Stomach smooth muscle (tissue), 2 donors: Measurements from ENCODE around the gene DIPK1C.
A peak's percentile ranks its signal among the peaks of the same experiment; 100 is the strongest.

Source experiments
- H3K27ac ChIP-seq: one replicate; pipeline ENCODE4 v1.7.0; 2013; ENCODE audit warnings: mild to moderate bottlenecking, low read length, inconsistent platforms
- H3K27me3 ChIP-seq, 2 donors: one replicate each; pipeline ENCODE4 v1.7.0; 2013; ENCODE audit warnings: low read length in 2 of 2; ENCODE audit not compliant: insufficient read depth in 2 of 2, control insufficient read depth in 1 of 2
- H3K36me3 ChIP-seq, 2 donors: one replicate each; pipeline ENCODE4 v1.7.0; 2013; ENCODE audit warnings: low read length in 2 of 2; ENCODE audit not compliant: control insufficient read depth in 2 of 2, insufficient read depth in 2 of 2
- H3K4me1 ChIP-seq: one replicate; pipeline ENCODE4 v1.7.0; 2013; ENCODE audit warnings: low read length; ENCODE audit not compliant: control insufficient read depth, insufficient read depth
- H3K4me3 ChIP-seq, 2 donors: one replicate each; pipeline ENCODE4 v1.7.0; 2013; ENCODE audit warnings: low read length in 2 of 2
- H3K9ac ChIP-seq, 2 donors: one replicate each; pipeline ENCODE4 v1.7.0; 2013; ENCODE audit warnings: low read length in 2 of 2, mild to moderate bottlenecking in 1 of 2
- H3K9me3 ChIP-seq, 2 donors: one replicate each; pipeline ENCODE4 v1.7.0; 2013; ENCODE audit warnings: low read length in 2 of 2; ENCODE audit not compliant: control insufficient read depth in 2 of 2
- donor health status: healthy.
- donor health status: Pancreatic carcinoma.

The DIPK1C gene

DNA sequence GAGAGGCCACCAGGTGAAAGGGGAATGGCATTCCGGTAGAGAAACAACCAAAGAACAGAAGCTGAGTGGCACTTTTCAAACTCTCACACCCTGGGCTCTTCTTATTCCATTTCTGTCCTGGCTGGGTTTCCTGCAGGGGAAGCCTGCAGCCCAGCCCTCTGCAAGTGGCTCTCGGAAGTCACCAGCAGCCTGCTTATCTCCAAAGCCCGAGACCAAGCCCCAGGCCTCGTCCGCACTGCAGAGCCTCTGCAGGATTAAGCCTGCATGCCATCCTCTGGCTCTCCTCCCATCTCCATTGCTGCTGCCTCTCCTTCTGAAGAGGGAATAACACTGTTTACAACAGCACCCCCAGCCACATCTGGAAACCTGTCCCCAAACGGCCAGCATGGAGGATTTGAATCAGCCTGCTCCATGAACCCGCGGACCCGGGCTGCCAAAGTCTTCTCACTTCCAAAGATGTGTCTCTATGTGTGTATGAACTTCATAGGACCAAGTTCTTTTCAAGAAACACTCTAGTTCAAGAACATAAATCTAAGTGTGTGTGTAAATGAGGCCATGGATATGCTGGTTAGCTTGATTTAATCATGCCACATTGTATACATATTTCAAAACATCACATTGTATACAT is 54.2 kb downstream of the DIPK1C start:
- H3K27ac ChIP-seq: no peak overlapping the region
- H3K4me1 ChIP-seq: no peaks in the 10 kb centered on the region
- H3K9me3 ChIP-seq: peaks cover 2 to 4% of the 10 kb centered on the region in 2 donors
- no peak overlapping the region for H3K9ac ChIP-seq
- H3K27me3 ChIP-seq: no peaks in the 10 kb centered on the region
- H3K4me3 ChIP-seq: no peak overlapping the region
- no peaks in the 10 kb centered on the region for H3K36me3 ChIP-seq

- H3K27ac ChIP-seq: no peak overlapping the region
Measured at GRCh38 chr18:74400813-74401212, 56.3 kb downstream of the DIPK1C start.

DNA sequence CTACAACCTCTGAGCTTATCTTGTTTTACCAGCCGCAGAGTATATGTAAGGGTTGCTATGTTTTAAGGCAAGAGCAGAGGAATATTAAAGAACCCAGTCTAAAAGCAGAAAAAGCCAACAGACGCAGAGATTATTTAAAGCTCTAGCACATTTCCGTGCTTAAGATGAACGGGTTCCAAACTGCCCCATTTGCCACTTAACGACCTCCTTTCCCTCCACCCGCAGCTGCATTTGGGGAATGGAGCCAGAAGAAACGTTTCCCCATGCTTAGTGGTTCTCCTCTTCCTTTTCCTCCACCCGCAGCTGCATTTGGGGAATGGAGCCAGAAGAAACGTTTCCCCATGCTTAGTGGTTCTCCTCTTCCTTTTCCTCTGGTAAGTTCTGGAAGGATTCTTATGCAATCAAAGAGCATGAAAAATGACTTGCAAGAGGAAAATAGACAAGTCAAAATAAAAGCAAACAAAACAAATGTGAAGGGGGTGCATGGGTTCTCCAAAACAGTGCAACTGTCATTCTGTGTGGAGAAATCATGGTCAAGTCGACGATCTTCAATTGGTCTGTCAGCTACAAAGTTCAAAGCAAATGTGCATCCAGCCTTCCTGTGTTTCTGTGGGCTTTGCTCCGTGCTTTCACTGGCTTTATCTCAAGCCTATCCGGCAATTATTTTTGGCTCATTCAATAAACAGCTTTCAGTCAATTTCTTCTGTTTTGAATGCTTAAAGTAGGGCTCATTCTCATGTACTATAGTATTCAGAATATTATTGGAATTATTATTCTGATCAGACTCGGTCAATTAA is 57.8 kb downstream of the DIPK1C start:
- Histone ChIP-seq H3K4me3 (peak overlapping the region in 1 of 2 donors; percentile 22), H3K4me1 (peaks cover 2% of the 10 kb centered on the region), H3K27me3 (peaks cover 0 to 2% of the 10 kb centered on the region in 2 donors), H3K9ac (no peak overlapping the region), H3K9me3 (no peaks in the 10 kb centered on the region), H3K27ac (no peak overlapping the region), H3K36me3 (no peaks in the 10 kb centered on the region)

More at GRCh38 chr18:74400813-74401212, 56.3 kb downstream of the DIPK1C start:
- Histone ChIP-seq H3K4me3 (no peak overlapping the region), H3K27me3 (peaks cover 0 to 2% of the 10 kb centered on the region in 2 donors), H3K9me3 (peaks cover 2 to 4% of the 10 kb centered on the region in 2 donors), H3K9ac (no peak overlapping the region), H3K36me3 (no peaks in the 10 kb centered on the region), H3K4me1 (peaks cover under 1% of the 10 kb centered on the region)

DNA sequence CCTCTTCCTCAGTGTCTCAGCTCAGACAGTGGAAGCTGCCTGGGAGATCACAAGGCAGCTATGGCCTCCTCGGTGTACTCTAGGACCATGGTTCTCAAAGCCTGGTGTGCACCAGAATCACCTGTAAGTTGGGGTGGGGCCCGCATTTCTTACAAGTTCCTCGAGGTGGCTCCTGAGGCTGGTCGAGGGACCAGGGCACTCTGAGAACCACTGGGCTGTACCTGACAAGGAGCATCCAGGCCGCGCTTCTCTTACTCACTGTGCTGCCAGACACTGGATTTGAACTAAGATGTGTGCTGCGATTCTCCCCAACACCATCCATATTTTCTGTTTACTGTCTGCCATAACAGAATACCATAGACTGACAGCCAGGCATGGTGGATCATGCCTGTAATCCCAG is 59.5 kb downstream of the DIPK1C start:
- Histone ChIP-seq H3K9me3 (no peaks in the 10 kb centered on the region), H3K27ac (no peak overlapping the region), H3K4me1 (peaks cover 2% of the 10 kb centered on the region), H3K4me3 (no peak overlapping the region), H3K27me3 (peaks cover 0 to 2% of the 10 kb centered on the region in 2 donors), H3K9ac (no peak overlapping the region), H3K36me3 (no peaks in the 10 kb centered on the region)

DNA sequence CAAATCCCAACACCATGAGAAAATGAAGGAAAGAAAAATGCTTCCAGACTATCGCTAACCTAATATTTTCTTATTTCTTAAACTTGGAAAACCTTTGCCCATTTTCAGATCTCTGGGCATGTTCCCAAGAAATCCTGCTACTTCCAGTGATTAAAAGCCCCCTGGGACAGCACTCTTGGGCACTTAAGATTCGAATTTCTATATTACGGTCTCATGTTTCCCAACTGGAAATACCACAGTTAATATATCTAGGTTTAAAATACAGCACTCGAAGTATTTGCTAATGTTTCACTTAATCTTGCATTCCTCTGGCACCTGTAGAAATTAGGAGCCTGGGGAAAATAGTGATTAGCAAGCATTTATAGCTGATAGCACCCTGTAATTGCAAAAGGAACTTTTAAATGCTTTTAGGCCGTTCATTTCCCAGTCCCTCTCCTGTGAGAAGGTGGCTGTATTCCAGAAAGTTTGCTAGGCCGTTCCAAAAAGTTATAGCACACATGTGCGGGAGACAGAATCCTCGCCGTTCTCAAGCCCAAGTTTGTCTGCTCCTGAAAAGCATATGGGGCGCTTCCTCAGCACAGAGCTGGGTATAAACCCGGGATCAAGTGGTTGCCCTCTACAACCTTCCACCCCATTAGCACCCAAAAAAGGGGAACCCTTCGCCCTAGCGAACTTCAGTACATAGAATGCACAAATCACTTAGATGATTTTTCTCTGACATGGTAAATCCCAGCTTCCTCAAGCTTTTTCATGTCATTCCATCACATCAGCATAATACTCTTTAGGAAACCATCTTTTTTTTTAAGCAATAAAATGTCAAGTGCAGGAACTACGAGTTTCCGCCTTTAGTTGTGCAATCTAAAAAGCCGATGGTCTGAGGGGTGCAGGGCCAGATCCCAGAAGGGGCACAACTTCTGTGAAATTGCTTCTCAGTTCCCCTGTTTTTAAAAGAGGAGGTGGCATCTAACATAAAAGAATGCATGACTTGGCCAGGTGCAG is 60.6 kb downstream of the DIPK1C start:
- peaks cover 0 to 2% of the 10 kb centered on the region in 2 donors for H3K27me3 ChIP-seq
- peaks cover 2% of the 10 kb centered on the region for H3K4me1 ChIP-seq
- no peaks in the 10 kb centered on the region for H3K9me3 ChIP-seq
- no peaks in the 10 kb centered on the region for H3K36me3 ChIP-seq
- H3K4me3 ChIP-seq: no peak overlapping the region
- H3K27ac ChIP-seq: no peak overlapping the region
- no peak overlapping the region for H3K9ac ChIP-seq

- no peaks in the 10 kb centered on the region for H3K36me3 ChIP-seq
- H3K27ac ChIP-seq: no peak overlapping the region
- H3K27me3 ChIP-seq: peaks cover 0 to 2% of the 10 kb centered on the region in 2 donors
- H3K4me1 ChIP-seq: peaks cover 2% of the 10 kb centered on the region
- H3K9me3 ChIP-seq: no peaks in the 10 kb centered on the region
- H3K4me3 ChIP-seq: no peak overlapping the region
- no peak overlapping the region for H3K9ac ChIP-seq
Measured at GRCh38 chr18:74395648-74396154, 61.4 kb downstream of the DIPK1C start.

- H3K27ac ChIP-seq: no peak overlapping the region
- H3K36me3 ChIP-seq: no peaks in the 10 kb centered on the region
- H3K9ac ChIP-seq: no peak overlapping the region
- no peak overlapping the region for H3K4me3 ChIP-seq
- peaks cover 0 to 2% of the 10 kb centered on the region in 2 donors for H3K27me3 ChIP-seq
- H3K4me1 ChIP-seq: peaks cover 2% of the 10 kb centered on the region
- H3K9me3 ChIP-seq: no peaks in the 10 kb centered on the region
Measured at GRCh38 chr18:74395006-74395405, 62.1 kb downstream of the DIPK1C start.

GRCh38 chr18:74392323-74392722 is 64.8 kb downstream of the DIPK1C start:
- Histone ChIP-seq H3K4me1 (peaks cover 2% of the 10 kb centered on the region), H3K9me3 (no peaks in the 10 kb centered on the region), H3K4me3 (no peak overlapping the region), H3K27ac (no peak overlapping the region), H3K9ac (no peak overlapping the region), H3K36me3 (no peaks in the 10 kb centered on the region), H3K27me3 (peaks cover 0 to 2% of the 10 kb centered on the region in 2 donors)

DNA sequence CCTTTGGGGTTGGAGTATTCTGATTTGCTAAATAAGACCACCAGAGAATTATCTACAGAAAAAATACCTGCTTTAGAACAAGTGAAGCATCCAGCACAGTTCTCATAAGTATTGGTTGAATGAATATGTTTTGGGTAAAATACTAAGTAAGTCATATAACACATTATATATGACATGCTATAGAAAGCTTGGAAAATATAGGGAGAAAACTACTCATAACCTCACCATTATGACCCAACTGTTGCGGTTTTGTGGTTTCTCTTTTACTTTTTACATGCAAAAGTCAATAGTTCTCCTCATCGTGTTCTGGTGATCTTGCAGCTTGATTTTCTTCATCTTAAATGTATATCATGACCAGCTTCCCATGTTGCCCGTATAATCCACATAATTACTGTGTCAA is 66.2 kb downstream of the DIPK1C start:
- Histone ChIP-seq H3K4me1 (peaks cover 2% of the 10 kb centered on the region), H3K9me3 (no peaks in the 10 kb centered on the region), H3K4me3 (no peak overlapping the region), H3K9ac (no peak overlapping the region), H3K36me3 (no peaks in the 10 kb centered on the region), H3K27me3 (peaks cover 0 to 2% of the 10 kb centered on the region in 2 donors), H3K27ac (no peak overlapping the region)

DNA sequence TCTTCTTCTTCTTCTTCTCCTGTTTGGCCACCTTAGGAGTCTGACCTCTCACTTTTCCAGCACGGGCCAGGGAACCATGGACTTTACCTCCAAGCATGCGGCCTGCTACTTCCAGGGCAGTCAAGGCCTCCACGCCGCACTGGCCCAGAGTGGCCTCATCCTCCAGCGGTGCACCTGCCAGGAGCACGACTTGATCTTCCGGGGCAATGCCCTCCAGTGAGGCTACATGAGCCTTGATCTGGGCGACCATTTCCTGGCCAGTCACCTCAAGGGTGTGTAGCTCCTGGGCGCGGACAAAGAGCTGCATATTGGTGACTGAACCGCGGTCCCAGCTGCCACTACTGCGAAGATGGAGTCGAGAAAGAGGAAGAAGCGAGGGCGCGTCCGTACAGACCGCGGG is 67.1 kb downstream of the DIPK1C start:
- Histone ChIP-seq H3K4me1 (no peaks in the 10 kb centered on the region), H3K9ac (no peak overlapping the region), H3K9me3 (no peaks in the 10 kb centered on the region), H3K27me3 (peaks cover 0 to 2% of the 10 kb centered on the region in 2 donors), H3K36me3 (no peaks in the 10 kb centered on the region), H3K4me3 (no peak overlapping the region), H3K27ac (no peak overlapping the region)
